Measurements from ENCODE around the gene SEMA4C.

GRCh38 chr2:96859099-96859649 is 10.7 kb downstream of the SEMA4C start:
- TF ChIP-seq CTCF (IDR thresholded peaks at IDR 0.05): no peak
- TF ChIP-seq POLR2A (IDR thresholded peaks at IDR 0.05): no peak

Measured in lower leg skin (tissue), 3 donors.